Femur (tissue), 1 donor: Measurements from ENCODE around the gene INTS3.
A peak's percentile ranks its signal among the peaks of the same experiment; 100 is the strongest.
"Not testable (repeated sequence)": the region's sequence is repeated elsewhere in the genome, so short reads cannot be mapped to it uniquely, and the experiment has no call there.

ENCODE experiments used
- DNase-seq: peaks from one replicate; pipeline ENCODE4 v3.0.0-alpha.2; 2017

Gene INTS3

DNA sequence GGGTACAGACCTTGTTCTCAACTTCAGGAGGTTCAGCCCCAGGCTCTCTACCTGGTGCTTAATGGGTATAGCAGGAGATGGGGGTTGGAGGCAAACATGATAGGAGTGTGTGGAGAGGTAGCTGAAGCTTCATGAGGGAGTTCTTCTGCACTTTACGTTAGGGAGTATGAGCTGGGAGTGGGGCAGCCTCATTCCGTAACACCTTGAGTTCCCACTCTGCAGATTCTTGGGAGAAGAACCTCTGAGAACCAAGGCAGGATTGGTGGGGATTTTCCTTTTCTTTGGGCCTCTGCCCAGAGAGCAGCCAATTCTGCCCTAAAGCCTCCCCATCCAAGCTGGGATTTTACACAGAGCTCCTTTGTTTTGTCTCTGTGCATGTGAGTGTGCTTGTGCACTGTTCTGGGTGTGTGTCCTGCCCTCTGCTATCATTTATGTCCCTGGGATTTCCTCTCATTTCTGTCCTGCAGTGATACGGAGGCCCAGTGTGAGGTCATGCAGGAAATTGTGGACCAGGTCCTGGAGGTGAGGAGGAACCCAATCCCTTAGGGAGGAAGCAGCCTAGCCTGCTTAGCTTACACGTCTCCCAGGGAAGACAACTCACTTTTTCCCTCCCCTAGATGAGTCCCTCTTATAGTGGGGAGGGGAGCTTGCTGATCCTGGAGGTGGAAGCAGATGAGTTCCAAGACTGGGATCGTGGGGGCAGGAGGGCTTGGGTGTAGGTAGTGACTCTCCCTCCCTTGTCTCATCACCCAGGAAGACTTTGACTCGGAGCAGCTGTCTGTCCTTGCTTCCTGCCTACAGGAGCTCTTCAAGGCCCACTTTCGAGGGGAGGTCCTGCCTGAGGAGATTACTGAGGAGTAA is 35.7 kb downstream of the INTS3 start:
- no peak for DNase-seq

DNA sequence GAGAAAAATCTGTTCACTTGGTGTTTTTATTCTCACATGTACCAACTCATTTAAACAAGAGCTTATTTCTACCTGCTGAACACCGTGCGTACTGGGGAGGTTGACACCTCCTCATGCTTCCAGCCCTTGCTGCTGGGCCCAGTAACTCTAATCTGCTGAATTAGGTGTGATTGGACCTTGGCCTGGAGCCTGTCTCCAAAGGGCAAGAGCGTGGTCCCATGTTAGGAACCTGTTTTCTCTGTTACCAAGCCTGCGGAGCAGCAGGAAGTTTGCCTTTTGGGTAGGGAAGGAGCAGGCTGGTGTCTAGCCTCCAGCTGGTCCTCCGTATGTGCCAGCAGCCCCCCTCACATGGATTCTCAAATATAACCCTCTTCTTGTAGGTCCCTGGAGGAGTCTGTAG is 36.5 kb downstream of the INTS3 start:
- DNase-seq = no peak

DNA sequence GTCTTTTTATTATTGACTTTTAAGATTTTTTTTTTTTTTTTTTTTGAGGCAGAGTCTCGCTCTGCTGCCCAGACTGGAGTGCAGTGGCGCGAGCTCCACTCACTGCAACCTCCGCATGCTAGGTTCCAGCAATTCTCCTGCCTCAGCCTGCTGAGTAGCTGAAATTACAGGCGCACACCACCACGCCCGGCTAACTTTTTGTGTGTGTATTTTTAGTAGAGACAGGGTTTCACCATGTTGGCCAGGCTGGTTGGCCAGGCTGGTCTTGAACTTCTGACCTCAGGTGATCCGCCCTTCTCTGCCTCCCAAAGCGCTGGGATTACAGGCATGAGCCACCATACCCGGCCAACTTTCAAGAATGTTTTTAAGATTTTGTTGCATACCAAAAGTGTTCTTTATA is 38.8 kb downstream of the INTS3 start:
- DNase-seq = not testable (repeated sequence)

DNA sequence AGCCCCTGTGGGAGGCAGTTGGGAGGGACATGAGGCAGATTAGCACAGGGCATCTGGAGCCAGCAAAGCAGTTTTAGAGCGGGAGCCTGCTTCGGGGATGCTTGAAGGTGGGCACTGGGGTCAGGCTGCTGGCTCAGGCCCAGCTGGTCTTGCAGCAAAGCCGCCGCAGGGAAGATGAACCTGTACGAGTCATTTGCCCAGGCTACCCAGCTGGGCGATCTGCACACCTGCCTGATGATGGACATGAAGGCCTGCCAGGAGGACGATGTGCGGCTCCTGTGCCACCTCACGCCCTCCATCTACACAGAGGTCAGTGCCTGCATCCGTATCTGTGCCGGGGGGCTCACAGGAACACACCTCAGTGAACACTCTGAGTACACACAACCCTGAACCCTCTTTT is 39.7 kb downstream of the INTS3 start:
- DNase-seq = no peak

DNA sequence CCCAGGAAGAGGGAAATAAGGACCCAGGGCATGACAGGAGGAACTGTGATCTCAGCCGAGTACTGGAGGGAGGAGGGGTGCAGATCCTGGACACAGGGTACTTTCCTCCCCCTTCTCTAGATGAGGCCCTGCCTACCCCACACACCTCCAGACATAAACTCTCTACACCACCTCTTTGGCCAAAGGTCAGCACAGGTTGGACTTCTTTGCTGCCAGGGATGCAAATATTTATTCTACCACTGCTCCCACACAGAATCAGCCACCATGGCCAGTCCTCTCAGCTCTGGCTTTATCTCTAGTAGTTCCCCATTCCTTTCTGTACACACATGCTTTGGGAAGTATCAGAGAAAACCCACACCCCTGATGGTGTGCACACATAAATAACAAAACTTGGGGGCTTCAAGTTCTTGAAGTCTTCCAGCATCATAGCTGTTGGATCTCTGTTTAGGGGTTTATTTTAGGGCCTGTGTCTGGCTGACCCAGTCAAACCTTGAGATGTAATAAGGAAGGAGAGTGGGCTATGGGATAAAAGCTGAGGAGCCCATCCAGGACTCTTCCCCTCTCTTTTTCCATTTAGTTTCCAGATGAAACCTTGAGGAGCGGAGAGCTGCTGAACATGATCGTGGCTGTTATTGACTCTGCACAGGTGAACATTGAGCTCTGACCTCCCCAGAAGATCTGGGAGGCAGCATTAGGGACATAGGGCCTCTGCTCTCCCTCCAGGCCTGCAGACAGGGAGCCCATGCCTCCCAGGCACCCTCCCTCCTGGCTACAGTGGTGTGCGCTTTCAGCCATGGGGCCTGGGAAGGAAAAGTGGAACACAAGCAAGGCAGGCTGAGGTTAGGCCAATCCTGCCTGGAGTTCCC is 40.7 kb downstream of the INTS3 start:
- DNase-seq = no peak

DNA sequence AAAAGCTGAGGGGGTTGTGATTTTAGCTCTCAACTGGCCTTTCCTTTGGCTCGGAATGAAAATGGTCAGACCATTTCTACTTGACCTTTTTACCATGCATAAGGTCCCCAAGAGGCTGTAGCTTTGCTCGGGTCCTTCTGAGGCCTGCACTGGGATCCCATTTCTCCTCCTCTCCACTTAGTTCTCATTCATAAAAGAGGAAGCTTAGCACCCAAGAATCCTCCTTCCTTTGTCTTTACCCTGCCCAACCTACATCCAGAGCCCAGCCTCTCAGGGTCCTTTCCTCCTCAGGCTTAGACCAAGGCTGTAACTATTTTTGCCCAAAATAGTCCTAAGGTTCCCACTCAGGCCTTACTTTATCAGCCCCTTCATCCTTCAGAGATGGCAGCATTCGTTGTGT is 41.4 kb downstream of the INTS3 start:
- DNase-seq = no peak

DNA sequence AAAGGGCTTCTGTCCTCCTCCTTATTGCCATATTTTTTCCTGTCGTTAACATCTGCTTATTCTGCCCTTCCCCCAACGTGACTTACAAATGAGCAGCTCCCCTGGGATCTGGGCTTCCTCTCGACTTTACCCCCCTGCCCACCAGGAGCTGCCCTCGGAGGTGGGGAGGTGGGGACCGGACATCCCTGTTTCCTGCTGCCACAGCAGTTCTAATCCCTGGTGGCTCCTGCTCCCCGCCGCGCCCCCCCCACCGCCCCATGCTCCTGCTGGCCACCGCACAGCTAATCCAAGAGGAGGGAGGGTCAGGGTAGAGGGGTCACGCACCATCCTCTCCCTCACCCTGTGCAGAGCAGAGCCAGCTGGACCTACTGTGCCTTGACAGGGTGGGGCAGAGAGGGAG is 42.9 kb downstream of the INTS3 start:
- no peak for DNase-seq

DNA sequence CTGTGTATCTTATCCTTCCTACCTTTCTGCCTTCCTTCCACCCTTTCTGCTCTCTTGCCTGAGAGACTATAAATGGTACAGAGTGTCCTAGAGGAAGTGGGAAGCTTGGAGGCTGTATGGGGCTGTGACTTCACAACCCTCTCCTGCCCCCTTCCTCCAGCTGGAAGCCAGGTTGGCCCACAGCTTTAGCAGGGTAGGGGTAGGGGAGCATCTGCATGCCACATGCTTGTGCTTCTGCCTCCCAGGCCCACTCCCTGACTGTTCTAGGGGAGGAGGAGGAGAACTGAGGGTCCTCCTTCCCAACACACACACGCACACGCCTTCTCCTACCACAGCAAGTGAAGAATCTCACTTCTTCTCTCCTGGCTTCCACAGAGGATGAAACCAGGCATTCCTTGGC is 43.4 kb downstream of the INTS3 start:
- DNase-seq = no peak

DNA sequence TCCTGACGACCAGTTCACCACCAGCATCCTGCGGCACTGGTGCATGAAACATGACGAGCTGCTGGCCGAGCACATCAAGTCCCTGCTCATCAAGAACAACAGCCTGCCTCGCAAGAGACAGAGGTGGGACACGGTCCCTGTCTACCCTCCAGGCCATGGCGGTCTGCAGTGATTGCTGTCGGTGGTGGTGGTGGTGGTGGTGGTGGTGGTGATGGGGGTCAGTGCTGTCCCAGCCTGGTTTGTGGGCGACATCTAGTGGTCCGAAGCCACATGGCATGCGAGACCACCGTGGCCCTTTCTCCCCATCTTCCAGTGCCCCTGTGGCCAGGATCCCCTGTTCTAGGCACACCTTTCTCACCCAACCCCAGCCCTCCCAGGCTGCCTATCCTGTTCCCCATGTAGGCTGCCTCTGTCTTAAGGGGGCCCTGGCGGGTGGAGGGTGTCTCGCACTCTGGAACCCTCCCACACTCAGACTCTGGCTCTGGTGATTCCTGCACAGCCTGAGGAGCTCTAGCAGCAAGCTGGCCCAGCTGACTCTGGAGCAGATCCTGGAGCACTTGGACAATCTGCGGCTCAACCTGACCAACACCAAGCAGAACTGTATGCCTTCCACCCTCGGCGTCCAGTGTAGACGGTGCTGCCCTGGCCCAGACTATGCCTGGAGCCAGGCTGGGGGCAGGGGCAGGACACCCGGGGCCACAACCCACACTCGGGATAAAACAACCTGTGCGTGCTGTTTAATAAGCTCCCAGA is 44.2 kb downstream of the INTS3 start:
- no peak for DNase-seq

DNA sequence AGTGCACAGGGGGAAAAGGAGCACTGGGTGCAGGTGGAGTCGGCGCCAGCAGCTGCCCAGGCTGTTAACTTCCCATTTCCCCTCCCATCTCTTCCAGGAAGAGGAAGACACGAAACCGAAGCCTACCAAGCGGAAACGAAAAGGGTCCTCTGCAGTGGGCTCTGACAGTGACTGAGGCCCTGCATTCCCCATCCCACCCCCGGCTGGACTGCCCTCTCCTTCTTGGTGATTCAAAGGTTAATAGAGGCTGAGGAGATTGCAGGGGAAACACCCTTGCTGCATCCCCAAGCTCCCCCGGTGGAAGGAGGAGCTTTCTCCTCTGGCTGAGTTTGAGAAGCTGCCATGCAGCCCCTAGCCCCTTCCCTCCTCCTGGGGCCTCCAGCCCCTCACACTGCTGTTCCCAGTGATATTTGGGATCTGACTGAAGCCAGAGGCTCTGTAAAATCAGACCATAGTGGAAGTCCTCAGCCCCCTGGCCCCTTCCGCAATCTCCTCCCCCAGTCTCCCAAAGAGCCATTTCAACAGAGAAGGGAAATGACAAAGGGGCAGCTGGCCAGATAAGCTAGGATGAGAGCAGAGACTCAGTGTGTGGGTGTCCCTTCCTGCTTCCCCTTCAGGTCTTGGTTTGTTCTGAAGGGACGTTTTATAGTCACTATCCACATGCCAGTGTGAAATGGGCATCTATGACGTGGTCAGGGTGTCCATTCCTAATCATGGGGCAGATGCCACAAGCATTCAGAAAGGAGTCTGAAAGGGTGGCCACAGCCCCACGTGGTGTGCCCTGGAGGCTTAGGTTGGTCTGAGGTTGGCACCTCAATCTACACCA is 45.5 kb downstream of the INTS3 start:
- no peak for DNase-seq

DNA sequence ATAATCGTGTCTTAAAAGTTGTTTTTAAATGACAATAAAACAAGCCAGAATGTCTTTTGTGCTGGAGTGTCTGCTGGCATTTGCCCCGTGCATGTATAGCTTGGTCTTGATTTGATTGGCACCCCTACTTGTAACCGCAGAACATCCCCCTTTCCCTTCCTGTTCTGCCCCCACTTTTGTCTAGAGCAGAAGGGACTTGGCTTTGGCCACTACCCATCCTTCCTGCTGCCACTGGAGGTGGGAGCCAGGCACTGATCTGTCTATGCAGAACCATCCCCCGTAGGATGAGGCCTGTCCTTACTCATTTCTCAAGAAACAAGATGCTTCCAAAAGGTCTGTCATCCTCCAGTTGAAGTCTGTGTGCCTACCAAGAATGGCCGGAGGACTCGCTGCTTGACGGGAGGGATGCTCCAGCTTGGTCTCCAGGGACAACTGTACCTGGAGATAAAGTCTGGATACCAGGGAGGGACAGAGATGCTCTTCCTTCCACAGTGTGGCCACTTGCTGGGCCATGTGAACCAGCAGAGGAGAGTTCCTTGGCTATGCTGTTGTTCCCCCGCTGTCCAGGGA is 46.3 kb downstream of the INTS3 start:
- DNase-seq = no peak

DNA sequence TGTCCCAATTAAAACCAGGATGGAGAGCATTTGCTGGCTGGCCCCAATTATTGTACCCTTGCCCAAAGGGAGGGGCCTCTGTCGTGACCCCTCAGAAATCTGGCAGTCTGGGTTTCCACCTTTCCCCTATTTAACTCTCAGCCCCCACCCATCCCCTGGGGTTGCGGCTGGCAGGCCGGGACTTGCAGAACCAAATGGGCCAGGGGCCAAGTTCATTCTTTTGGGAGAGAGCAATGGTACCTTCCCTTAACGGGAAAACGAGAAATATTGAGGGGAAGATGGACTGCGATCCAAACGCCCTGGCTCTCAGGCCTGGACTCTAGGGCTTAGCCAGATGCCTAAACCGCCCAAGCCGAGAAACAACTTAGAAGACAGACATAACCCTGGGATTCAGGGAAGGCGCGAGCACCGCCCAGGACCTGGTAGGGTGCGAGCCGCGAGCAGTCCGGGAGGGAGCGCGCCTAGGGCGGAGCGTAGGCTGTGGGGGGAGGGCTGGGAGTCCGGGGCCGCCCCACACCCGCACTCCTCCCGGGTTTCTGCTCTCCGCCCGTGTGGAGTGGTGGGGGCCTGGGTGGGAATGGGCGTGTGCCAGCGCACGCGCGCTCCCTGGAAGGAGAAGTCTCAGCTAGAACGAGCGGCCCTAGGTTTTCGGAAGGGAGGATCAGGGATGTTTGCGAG is 47.1 kb downstream of the INTS3 start, which contains the start of gene SLC27A3:
TSS of gene SLC27A3 (plus strand) at position 628 of the 678 bp plus-strand sequence. CDS start 91 bp downstream, outside the sequence.
- DNase-seq = peak; percentile 91

DNA sequence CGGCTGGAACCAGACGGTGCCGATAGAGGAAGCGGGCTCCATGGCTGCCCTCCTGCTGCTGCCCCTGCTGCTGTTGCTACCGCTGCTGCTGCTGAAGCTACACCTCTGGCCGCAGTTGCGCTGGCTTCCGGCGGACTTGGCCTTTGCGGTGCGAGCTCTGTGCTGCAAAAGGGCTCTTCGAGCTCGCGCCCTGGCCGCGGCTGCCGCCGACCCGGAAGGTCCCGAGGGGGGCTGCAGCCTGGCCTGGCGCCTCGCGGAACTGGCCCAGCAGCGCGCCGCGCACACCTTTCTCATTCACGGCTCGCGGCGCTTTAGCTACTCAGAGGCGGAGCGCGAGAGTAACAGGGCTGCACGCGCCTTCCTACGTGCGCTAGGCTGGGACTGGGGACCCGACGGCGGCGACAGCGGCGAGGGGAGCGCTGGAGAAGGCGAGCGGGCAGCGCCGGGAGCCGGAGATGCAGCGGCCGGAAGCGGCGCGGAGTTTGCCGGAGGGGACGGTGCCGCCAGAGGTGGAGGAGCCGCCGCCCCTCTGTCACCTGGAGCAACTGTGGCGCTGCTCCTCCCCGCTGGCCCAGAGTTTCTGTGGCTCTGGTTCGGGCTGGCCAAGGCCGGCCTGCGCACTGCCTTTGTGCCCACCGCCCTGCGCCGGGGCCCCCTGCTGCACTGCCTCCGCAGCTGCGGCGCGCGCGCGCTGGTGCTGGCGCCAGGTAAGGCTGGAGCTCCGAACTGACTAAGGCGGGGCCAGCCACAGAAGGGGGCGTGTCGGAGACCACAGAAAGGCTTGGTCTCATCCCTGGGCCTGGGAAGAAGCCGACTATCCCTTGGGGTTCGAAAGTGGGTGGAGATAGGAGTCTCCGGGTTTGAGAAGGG is 47.8 kb downstream of the INTS3 start:
- peak; percentile 81 for DNase-seq

DNA sequence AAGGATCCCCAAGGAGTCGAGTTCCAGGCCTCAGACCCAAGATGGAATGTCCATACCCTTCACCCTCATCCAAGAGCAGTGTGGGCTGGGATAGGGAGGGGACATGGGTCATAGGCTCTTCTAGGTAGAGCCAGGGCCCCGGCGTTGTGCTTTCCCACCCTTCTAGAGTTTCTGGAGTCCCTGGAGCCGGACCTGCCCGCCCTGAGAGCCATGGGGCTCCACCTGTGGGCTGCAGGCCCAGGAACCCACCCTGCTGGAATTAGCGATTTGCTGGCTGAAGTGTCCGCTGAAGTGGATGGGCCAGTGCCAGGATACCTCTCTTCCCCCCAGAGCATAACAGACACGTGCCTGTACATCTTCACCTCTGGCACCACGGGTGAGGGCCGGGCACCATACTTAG is 48.5 kb downstream of the INTS3 start:
- no peak for DNase-seq

DNA sequence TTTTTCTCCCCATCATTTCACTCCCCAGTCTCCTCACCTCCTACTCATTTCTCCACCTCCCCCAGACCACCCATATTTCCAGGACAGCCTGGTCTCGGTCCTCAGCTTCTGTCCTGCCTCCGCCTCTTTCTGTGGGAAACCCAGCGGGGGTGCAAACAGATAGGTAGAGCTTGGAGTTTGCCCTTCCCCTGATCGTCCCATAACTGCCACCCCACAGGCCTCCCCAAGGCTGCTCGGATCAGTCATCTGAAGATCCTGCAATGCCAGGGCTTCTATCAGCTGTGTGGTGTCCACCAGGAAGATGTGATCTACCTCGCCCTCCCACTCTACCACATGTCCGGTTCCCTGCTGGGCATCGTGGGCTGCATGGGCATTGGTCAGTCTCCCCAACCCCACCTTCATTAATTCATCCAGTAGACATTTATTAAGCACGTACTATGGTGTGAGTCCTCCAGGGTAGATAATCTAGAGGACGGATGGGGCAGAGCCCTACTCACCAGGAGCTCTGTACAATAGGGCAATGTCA is 49.1 kb downstream of the INTS3 start:
- DNase-seq = no peak

DNA sequence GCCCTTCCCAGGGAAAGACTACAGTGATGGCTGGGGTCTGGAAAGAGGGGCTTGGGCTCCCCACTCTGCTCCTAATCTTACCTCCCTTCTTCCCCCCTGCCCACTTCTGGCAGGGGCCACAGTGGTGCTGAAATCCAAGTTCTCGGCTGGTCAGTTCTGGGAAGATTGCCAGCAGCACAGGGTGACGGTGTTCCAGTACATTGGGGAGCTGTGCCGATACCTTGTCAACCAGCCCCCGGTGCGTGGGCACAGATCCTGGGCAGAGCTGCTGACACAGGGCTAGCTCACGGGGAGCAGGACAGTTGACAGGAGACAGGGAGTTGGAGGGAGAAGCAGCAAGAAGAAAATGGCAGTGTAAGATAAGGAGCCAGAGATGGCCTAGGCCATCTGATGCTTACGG is 49.8 kb downstream of the INTS3 start:
- no peak for DNase-seq

DNA sequence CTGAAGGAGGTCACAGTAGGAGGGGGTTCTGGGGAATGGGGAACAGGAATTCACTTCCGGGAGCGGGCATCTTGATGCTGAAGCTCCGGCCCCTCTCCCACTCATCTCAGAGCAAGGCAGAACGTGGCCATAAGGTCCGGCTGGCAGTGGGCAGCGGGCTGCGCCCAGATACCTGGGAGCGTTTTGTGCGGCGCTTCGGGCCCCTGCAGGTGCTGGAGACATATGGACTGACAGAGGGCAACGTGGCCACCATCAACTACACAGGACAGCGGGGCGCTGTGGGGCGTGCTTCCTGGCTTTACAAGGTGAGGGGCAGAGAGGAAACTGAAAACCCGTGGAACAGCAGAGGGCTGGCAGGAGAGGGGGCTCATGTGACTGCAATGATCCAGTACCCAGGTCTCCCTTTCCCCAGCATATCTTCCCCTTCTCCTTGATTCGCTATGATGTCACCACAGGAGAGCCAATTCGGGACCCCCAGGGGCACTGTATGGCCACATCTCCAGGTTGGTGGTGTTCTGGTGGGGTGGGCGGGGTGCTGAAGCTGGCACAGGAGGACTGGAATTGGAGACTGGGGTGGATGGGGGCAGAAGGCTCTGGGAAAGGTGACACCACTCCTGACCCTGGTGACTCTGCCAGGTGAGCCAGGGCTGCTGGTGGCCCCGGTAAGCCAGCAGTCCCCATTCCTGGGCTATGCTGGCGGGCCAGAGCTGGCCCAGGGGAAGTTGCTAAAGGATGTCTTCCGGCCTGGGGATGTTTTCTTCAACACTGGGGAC is 50.4 kb downstream of the INTS3 start:
- DNase-seq = no peak

DNA sequence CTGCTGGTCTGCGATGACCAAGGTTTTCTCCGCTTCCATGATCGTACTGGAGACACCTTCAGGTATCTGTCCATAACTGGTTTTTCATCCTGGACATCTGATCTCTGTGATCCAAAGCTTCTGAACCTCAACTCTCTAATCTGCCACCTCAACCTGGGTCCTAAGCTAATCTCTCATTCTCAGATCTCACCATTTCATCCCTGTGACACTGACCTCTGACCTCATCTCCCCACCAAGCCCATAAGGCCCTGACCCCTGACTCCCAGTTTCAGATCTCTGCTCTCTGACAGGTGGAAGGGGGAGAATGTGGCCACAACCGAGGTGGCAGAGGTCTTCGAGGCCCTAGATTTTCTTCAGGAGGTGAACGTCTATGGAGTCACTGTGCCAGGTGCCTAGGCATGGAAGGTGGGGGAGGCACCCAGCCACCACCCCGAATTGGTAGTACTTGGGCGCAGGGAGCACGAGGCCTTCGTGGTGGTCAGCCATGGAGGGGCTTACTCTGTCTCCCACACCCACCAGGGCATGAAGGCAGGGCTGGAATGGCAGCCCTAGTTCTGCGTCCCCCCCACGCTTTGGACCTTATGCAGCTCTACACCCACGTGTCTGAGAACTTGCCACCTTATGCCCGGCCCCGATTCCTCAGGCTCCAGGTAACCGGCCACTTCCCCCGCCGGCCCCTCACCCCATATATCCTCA is 51.1 kb downstream of the INTS3 start:
- DNase-seq = no peak
